ENCODE measurements around the gene ANKRD11. TPM values are rescaled to one million over a fixed set of nuclear protein-coding genes. Genes with fewer than 3 reads are reported as not detected.
"Not testable (repeated sequence)": the region's sequence is repeated elsewhere in the genome, so short reads cannot be mapped to it uniquely, and the experiment has no call there.

Gene ANKRD11
- total RNA-seq, 4 donors from 2014 or later = 75.6 to 183 (median 108) TPM

DNA sequence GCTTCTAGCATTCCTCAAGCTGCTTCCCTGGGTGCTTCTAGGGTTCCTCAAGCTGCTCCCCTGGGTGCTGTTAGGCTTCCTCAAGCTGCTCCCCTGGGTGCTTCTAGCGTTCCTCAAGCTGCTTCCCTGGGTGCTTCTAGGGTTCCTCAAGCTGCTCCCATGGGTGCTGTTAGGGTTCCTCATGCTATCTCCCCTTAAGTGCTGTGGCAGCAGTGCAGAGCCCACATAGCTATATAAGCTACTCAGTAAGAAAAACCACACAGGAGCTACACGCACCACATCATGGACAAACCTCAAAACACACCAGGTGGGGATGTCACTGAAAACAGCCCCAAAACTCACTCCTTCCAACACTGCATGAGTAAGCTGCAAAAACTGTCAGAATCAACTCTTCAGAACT lies 35.2 kb downstream of the ANKRD11 start:
- intact Hi-C loops (cut with DNase I; ENCODE audit: low total_unique reads) = no loop called here
- TF ChIP-seq, protein P1, sequence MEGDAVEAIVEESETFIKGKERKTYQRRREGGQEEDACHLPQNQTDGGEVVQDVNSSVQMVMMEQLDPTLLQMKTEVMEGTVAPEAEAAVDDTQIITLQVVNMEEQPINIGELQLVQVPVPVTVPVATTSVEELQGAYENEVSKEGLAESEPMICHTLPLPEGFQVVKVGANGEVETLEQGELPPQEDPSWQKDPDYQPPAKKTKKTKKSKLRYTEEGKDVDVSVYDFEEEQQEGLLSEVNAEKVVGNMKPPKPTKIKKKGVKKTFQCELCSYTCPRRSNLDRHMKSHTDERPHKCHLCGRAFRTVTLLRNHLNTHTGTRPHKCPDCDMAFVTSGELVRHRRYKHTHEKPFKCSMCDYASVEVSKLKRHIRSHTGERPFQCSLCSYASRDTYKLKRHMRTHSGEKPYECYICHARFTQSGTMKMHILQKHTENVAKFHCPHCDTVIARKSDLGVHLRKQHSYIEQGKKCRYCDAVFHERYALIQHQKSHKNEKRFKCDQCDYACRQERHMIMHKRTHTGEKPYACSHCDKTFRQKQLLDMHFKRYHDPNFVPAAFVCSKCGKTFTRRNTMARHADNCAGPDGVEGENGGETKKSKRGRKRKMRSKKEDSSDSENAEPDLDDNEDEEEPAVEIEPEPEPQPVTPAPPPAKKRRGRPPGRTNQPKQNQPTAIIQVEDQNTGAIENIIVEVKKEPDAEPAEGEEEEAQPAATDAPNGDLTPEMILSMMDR (IDR thresholded peaks at IDR 0.05) = no peak
- no peak for TF ChIP-seq POLR2A (IDR thresholded peaks at IDR 0.05)
- WGBS, 2 donors = 91 to 100% methylated on average over 2 of the region's 2 CpGs
- H3K4me3 ChIP-seq (ENCODE audit: low read depth, poor library complexity, severe bottlenecking) = no peak overlapping the region
- DNase-seq (ENCODE audit: low spot score in 2 of 2) = no peak

DNA sequence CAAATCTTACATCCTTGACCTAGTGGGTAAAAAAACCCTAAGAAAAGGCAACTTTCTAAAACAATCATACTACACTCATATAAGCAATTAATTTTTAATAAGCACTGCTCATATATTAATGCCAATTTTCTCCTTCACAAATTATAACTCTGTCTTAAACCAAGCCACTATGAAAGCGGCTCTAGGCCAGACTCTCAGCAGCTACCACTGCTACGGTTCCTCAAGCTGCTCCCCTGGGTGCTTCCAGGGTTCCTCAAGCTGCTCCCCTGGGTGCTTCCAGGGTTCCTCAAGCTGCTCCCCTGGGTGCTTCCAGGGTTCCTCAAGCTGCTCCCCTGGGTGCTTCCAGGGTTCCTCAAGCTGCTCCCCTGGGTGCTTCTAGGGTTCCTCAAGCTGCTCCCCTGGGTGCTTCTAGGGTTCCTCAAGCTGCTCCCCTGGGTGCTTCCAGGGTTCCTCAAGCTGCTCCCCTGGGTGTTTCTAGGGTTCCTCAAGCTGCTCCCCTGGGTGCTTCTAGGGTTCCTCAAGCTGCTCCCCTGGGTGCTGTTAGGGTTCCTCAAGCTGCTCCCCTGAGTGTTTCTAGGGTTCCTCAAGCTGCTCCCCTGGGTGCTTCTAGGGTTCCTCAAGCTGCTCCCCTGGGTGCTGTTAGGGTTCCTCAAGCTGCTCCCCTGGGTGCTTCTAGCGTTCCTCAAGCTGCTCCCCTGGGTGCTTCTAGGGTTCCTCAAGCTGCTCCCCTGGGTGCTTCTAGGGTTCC lies 35.8 kb downstream of the ANKRD11 start:
- DNase-seq (ENCODE audit: low spot score in 2 of 2); intact Hi-C loops (cut with DNase I; ENCODE audit: low total_unique reads); H3K4me3 ChIP-seq (ENCODE audit: low read depth, poor library complexity, severe bottlenecking): not testable (repeated sequence)
- 85 to 91% methylated on average over 2 to 3 of the region's 3 CpGs for WGBS, 2 donors

DNA sequence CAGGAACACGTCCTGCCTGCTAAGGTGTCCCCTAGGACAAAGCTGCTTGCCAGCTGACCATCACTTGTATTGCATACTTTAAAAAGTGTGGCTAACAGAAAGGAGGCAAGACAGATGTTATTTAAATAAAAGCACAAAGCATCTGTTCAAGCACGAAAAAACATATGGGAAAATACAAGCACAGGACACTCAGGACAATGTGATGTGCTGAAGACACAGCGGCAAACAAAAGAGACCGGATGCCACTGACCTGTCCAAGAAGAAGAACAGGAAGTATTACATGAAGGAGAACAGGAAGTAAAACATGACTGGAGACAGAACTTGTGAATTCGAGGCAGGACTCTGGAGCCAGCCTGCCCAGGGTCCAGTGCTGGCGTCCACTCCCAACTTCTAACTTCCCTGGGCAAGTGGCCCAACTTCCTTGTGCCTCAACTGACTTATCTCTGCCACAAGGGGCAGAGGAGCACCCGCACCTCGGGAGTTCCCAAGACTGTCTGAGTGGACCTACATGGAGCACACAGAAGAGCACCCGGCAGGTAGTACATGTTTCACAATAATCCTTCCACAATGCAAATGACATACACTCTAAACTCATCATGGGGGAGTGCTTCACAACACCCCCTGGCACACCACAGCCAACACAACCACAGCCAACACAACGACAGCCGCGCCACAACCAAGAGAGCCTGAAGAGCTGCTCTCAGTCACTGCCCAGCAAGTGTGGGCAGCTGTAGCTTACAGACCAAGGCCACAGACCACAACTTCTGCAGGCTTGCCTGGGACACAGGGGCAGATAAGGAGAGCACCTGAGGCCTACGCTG lies 36.6 kb downstream of the ANKRD11 start:
- intact Hi-C loops (cut with DNase I; ENCODE audit: low total_unique reads) = no loop called here
- 43 to 55% methylated on average over 10 to 13 of the region's 13 CpGs for WGBS, 2 donors
- H3K4me3 ChIP-seq (ENCODE audit: low read depth, poor library complexity, severe bottlenecking) = no peak overlapping the region
- DNase-seq (ENCODE audit: low spot score in 2 of 2) = no peak
- TF ChIP-seq, protein P1 (IDR thresholded peaks at IDR 0.05) = no peak
- TF ChIP-seq POLR2A (IDR thresholded peaks at IDR 0.05) = no peak

DNA sequence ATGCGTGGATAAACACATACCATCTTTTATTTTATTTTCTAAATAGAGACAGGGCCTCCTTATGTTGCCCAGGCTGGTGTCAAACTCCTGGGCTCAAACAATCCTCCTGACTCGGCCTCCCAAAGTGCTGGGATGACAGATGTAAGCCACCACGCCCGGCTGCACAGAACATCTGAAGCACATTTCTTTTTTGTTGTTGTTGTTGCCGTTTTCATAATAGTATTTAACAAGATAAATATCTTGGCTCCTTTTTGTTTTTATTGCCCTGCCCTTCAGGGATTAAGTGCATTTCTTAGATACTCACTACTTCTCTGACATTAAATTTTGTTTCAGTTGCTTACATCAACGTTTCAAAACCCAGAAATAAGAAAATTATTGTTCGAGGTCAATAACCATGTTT lies 37.4 kb downstream of the ANKRD11 start:
- intact Hi-C loops (cut with DNase I; ENCODE audit: low total_unique reads) = no loop called here
- DNase-seq (ENCODE audit: low spot score in 2 of 2) = no peak
- no peak for TF ChIP-seq POLR2A (IDR thresholded peaks at IDR 0.05)
- TF ChIP-seq, protein P1 (IDR thresholded peaks at IDR 0.05) = no peak
- H3K4me3 ChIP-seq (ENCODE audit: low read depth, poor library complexity, severe bottlenecking) = no peak overlapping the region
- 36 to 41% methylated on average over 7 of the region's 7 CpGs for WGBS, 2 donors

DNA sequence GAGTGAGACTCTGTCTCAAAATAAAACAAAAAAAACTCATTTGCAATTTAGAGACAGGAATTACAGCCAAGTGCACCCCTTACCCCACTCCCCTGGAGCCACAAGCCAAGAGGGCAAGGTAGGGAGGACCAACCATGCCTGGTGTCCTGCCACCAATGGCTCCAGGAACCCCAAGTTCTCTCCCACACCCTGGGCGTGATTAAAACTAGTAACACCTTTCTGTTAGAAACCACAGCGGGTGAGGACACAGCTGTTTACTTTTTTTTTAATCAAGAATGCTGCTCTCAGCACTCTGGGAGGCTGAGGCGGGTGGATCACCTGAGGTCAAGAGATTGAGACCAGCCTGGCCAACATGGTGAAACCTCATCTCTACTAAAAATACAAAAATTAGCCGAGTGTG lies 38.1 kb downstream of the ANKRD11 start:
- H3K4me3 ChIP-seq (ENCODE audit: low read depth, poor library complexity, severe bottlenecking) = no peak overlapping the region

DNA sequence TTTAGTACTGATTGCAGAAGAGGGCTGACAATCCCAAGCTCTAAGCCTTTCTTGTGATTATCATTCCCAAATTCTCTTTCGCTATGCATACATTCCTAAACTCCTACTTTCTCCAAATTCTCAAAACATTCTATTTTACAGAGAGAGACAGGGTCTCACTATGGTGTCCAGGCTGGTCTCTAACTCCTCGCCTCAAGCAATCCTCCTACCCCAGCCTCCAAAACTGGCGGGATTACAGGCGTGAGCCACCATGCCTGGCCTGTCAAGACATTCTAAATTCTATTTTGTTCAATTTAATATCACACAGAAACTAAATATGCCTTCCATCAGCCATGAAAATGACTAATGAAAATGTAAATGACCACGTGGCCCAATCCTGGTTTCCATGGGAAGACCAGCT lies 39.8 kb downstream of the ANKRD11 start:
- no peak for DNase-seq (ENCODE audit: low spot score in 2 of 2)
- no peak for TF ChIP-seq POLR2A (IDR thresholded peaks at IDR 0.05)
- TF ChIP-seq, protein P1 (IDR thresholded peaks at IDR 0.05) = no peak

More for the DNA sequence above, 38.1 kb downstream of the ANKRD11 start:
- intact Hi-C loops (cut with DNase I; ENCODE audit: low total_unique reads) = no loop called here
- no peak for DNase-seq (ENCODE audit: low spot score in 2 of 2)
- TF ChIP-seq, protein P1 (IDR thresholded peaks at IDR 0.05) = no peak
- TF ChIP-seq POLR2A (IDR thresholded peaks at IDR 0.05) = no peak
- whole genome bisulfite sequencing, 2 donors = 76 to 83% methylated on average over 4 of the region's 4 CpGs

More for the DNA sequence above, 39.8 kb downstream of the ANKRD11 start:
- intact Hi-C loops (cut with DNase I; ENCODE audit: low total_unique reads) = no loop called here
- WGBS, 2 donors = 89 to 91% methylated on average over 5 of the region's 5 CpGs
- H3K4me3 ChIP-seq (ENCODE audit: low read depth, poor library complexity, severe bottlenecking) = no peak overlapping the region
